HG02870 (cell line): ENCODE data around the gene HPGDS.
"Not testable (repeated sequence)": the region's sequence is repeated elsewhere in the genome, so short reads cannot be mapped to it uniquely, and the experiment has no call there.

ENCODE experiments used
- ATAC-seq: cut with Tn5 transposase; IDR thresholded peaks from one replicate; pipeline ENCODE4 v1.9.1; 2021; ENCODE audit warnings: mild to moderate bottlenecking, moderate library complexity; ENCODE audit not compliant: unreplicated experiment

Gene HPGDS

DNA sequence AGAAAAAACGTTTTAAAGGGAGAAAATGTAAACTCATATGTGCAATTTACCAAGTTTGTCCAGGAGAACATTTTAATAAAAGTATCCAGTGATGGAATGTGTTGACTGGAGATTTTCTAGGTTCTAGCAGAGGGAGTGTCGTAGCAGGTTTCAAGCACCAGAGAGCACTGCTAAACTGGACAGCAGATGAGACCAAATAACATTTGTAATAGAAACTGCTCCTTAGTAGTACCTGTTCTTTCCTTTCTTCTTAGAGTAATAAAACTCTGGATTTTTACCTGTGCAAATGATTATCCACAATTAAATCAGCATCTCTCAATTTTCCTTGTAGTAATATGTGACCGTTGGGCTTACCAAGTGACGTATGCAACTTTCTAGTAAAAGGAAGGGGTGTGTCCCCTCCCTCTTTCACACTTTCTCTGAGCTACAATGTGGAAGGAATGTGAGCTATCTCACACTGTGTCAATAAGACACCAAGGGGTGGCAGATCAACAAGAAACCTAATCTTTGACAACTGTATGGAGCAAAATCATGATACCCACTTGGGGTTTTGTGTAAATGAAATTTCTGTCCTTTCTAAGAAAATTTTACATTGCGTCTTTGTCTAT lies 9.5 kb downstream of the HPGDS start:
- no peak for ATAC-seq

- no peak for ATAC-seq
These were observed 12.7 kb downstream of the HPGDS start for GRCh38 chr4:94329933-94330332.

- ATAC-seq, result no peak
These were observed 16.8 kb downstream of the HPGDS start for GRCh38 chr4:94325835-94326234.

- ATAC-seq, result not testable (repeated sequence)
These were observed 22.7 kb downstream of the HPGDS start for GRCh38 chr4:94319927-94320326.

GRCh38 chr4:94307231-94307871 lies 35.3 kb downstream of the HPGDS start:
- no peak for ATAC-seq

DNA sequence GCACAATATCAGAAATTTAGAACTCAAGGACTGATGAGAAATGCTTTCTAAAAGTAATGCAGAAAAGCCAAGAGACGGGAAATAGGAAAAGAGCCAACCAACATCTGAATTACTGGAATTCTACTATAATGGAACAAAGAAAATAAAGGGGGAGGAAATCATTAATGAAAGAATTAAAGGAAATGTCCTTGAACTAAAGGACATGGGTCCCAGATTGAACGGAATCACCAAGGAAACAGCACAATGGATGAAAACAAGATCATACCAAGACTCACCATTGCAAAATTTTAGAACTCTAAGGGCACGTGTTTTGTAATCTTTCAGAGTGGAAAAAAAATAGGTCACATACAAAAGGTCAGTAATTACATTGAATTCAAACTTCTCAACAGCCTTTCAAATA lies 35.9 kb downstream of the HPGDS start:
- no peak for ATAC-seq

- ATAC-seq, result no peak
These were observed 37.0 kb downstream of the HPGDS start for GRCh38 chr4:94305466-94306225.

DNA sequence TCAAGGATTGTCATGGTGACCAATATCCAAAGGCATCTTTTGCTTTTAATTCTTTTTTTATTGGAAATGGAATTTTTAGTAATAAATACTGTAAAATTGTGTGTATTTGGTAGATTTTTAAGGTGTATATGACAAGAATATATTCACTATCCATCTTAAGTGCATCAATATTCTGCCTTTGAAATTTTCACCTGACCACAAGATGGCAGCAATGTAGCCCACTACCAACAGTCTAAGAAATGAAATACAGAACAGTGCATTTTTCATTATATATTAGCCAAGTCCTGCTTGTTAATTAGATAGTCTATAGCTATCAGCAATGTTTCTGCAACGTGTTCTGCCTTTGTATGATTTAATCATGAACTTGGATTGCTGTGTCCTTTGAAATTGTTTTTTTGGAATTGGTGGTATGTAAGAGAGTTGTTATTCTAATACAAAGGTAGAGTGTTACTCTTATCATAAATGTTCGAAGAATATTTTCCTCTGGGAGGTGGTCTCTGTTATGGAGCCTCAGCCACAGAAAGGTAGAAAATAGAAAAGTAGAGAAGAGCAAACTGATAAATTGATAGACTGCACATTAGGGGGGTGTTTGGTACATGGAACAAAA lies 38.2 kb downstream of the HPGDS start:
- ATAC-seq, result no peak

DNA sequence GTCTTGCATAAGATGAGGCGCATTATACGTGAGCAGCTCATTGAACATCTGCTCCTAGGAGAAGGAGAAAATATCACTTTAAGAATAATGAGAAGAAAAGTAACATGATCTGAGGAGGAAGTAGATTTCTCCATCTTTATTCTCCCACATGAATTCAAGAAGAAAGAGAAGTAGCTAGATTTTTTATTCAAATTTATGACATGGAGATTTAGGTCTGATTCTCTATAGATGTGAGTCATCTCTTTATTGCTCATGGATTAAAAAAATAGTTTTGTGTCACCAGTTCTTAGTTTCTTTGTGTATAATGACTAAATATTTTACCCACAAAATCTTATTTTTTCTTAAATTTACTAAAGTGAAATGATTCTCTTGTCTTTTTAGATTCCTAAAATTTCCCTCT lies 40.4 kb downstream of the HPGDS start:
- no peak for ATAC-seq

DNA sequence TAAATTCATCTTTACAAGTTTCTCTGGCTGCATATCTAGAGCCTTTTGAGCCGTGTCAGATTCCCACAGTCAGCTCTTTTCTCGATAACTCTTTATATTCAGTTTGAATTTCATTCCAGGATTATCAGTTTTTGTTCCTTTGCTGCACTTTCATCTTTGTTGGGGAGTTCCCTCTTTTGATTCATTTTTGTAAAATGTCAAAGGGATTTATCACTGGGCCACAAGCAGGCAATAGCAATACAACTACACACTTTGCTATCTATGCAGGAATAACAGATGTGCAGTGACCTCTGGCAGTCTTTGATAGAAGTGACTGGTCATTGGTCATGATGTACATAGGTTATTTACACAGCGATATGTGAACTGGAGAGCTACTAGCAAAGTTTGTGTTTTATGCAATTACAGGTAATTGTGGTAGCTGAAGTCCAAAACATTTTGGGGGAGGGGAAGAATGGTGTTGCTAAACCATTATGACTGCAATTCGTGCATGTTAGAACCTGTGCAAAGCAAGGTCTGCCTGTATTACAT lies 43.8 kb downstream of the HPGDS start:
- ATAC-seq, result no peak

DNA sequence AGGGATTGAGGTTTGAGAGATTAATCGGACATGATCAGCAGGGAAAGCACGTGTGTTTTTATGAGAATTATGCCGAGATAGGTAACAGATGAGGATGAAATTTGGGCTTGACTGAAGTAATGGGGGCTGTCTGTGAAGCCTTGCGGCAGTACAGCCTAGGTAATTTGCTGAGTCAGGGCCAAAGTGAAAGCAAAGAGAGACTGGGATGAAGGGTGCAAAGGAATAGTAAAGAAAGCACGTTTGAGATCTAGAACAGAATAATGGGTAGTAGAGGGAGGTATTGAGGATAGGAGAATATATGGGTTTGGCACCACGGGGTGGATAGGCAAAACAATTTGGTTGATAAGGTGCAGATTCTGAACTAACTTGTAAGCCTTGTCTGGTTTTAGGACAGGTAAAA lies 47.2 kb downstream of the HPGDS start:
- ATAC-seq, result not testable (repeated sequence)

GRCh38 chr4:94293981-94294380 lies 48.7 kb downstream of the HPGDS start:
- ATAC-seq, result not testable (repeated sequence)

DNA sequence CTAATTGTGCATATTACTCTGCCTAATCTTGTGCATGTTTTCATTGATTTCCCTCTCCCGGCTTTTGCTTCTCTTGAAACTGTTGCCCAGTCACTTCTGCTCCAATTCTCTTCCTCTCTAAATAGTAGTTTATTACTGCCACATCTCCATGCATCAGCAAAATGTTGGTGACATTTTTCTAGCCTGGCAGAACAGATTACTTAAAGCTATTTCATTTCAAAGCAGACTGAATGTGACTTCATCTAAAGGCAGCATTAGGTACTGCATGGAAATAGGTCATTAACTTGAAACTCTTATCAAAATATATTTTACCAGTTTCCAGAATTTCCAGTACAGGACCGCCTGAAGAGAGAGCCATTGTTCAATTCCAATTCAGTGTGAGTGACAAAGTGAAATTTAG lies 52.4 kb downstream of the HPGDS start:
- no peak for ATAC-seq

GRCh38 chr4:94285666-94286065 lies 57.0 kb downstream of the HPGDS start:
- no peak for ATAC-seq

- ATAC-seq, result no peak
These were observed 57.7 kb downstream of the HPGDS start for GRCh38 chr4:94284889-94285288.

DNA sequence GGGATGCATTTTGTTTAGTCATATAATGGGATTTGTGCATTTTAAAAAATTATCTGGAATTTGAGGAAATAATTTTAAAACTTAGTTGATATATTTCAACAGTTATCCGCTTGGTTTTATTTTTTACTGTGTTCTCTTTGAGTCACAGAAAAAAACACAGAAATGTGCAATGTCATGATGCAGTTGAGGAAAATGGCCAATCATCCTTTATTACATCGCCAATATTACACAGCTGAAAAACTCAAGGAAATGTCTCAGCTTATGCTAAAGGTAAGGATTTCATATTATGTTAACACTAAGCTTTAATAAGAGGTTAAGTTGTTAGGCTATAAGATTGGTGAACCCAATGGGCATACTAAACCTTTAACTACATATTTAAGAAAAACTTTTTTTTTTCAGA lies 63.9 kb downstream of the HPGDS start:
- no peak for ATAC-seq

- ATAC-seq, result no peak
These were observed 65.1 kb downstream of the HPGDS start for GRCh38 chr4:94277534-94277933.

GRCh38 chr4:94276204-94276603 lies 66.4 kb downstream of the HPGDS start:
- no peak for ATAC-seq

- no peak for ATAC-seq
These were observed 67.7 kb downstream of the HPGDS start for GRCh38 chr4:94274912-94275311.

- no peak for ATAC-seq
These were observed 71.4 kb downstream of the HPGDS start for GRCh38 chr4:94271248-94271647.

DNA sequence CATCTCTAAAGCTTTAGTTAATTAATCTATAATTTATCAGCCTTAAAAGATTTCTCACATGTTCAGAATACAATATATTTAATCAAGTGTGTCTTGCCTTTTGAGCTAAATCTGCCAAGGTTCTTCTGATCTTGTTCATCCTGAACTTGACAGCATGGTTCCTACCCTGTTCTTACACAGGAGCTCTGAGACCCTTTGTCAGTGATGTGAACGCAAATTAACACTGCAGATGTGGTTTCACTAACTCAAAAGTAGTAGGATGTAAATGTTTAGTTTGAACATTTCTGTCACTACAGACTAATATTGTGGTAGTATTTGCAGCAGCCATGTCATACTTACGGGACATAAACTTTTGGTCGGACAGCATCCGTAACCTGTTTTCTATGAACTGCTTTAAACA lies 75.6 kb downstream of the HPGDS start:
- ATAC-seq, result no peak
